ENCODE data around the gene TNFRSF18.

TNFRSF18 gene

GRCh38 chr1:1175221-1176062 lies 30.9 kb downstream of the TNFRSF18 start:
- DNase-seq = peak; percentile 53

- no peak for DNase-seq
These were observed 32.5 kb downstream of the TNFRSF18 start, which contains the start of gene TTLL10 for GRCh38 chr1:1173793-1174415. TTLL10 (plus strand) TSS chr1:1173880; CDS start chr1:1179216, 5,336 bp downstream.

- DNase-seq = no peak
These were observed 33.2 kb downstream of the TNFRSF18 start for GRCh38 chr1:1173061-1173792.

GRCh38 chr1:1171546-1172340 lies 34.6 kb downstream of the TNFRSF18 start:
- DNase-seq = no peak

DNA sequence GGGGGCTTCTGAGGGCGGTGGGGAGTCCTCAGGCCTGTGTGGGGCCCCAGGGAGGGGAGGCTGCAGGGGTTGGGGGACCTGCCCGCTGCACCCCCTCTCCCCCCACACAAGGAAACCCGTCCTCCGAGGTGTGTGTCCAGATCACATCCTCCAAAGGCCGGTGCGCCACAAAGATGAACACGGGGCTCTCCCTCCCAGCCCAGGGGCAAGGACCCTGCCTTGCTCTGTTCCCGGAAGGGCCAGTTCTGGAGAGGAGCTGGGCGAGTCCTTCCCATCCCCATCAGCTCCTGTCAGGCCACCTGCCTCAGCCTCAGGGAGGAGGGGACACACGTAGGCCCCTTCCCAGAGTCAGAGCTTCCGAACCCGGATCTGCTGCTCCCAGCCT lies 35.2 kb downstream of the TNFRSF18 start:
- no peak for DNase-seq

DNA sequence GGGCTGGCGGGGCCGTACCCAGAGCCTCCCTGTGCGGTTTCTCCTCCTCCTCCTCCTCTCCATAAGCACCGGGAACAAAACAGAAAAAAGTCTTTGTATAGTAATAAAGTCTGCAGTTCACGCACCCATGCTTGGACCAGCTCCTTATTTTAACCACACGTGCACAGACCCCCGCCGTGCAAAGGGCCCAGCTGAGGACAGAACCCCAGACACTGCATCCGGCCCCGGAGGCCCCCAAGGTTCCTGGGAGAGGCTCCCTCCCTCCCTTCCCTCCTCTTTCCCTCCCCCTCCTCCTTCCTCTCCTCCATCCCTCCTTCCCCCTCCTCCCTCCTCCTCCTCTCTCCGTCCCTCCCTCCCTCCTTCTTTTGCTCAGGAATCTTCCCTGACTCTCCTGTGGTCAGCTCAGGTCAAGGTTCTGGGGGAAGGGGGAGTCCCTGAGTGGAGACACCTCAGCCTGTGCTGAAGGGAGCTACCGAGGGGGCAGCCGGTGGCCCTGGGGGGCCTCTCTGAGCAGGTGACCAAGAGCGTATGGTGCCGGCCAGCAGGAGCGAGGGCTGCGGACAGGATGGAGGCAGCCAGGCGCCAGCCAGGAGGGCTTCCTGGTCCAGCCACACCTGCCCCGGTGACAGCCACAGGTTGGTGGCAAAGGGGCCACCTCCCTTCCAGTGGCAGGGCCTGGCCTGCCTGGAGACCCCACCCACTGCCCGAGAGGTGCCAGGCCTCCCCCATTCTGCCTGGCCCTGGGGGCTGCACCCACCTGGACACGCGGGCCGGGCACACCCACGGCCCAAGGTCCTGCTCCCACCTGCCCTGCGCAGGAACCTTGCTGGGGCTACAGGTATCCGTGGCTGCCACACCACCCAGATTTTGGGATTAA lies 35.9 kb downstream of the TNFRSF18 start:
- DNase-seq = no peak

GRCh38 chr1:1169429-1170214 lies 36.8 kb downstream of the TNFRSF18 start:
- DNase-seq = no peak

DNA sequence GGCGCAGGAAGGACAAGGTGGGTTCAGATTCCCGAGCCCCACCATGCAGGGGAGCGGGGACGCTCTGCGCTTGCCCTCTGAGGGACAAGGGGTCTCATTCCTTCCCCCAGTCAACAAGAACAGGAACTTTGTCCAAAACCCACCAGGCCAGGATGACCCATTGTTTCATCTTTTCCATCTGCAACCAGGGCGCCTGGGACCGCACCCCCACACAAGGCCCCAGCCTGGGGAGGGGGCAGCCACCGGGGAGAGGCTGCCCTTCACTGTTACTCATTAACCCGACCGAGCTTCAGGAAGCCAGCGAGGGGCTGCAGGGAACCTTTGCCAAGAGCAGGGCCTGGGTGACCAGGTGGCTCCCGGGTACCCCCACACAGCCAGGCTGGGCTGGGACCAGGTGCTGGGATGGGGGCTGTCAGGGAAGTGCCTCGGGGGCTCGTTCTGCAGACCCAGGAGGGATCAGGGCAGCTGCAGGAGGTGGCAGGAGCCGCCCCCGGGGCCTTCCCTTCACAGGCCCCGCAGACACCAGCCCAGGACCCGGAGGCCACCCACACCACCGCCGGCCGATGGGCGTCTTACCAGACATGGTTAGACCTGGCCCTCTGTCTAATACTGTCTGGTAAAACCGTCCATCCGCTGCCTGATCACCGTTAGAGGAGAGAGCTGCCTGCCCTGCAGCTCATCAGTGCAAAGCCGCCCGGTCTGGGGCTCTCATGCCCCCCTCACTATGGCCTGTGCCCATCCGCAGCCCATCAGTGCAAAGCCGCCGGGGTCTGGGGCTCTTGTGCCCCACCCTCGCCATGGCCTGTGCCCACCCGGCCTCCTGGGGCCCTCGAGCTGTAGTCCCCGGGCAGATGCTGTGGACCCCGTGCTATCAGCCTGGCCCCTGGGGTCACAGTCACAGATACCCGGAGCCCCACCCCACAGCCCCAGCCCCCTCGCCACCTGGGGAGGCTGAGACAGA lies 37.7 kb downstream of the TNFRSF18 start:
- DNase-seq = no peak

DNA sequence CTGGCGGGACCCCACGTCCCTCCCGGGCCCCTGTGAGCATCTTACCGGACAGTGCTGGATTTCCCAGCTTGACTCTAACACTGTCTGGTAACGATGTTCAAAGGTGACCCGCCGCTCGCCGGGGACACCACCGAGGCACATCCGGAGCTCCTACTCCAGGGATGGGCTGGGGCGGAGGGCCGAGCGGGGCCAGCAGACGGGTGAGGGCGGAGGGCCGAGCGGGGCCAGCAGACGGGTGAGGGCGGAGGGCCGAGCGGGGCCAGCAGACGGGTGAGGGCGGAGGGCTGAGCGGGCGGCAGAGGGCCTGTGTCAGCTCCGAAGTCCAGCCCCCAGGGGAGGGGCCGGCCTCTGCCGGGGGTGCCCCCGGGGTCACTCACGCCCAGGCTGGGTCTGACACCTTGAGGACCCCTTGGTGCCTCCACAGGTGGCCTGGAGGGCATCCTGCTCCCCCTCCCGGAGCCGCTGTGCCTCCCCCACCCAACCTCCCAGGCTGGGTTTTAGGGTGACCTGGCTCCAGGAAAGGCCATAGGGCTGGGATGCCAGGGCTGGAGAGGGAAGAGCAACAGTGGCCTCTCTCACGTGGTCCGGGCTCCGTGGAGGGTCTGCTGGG lies 38.4 kb downstream of the TNFRSF18 start:
- no peak for DNase-seq

DNA sequence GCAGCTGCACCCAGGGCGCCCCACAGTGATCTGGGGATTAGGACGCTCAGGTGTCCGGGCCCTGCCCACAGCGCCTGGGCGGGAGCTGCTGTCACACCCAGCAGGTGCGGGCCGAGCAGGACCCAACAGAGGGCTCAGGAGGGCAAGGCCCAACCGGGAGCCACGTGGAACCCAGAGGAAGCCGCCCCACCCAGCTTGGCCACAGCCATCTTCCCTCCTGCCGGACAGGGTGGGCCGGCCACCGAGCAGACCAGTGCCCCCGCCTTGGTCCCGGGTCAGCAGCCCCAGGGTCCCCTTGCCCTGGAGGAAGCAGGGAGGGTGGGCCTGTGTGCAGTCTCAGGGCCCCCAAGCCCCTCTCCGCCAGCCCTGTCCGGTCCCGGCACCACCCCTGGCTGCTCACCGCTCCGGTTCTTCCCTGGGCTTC lies 39.0 kb downstream of the TNFRSF18 start:
- no peak for DNase-seq

GRCh38 chr1:1166642-1167397 lies 39.6 kb downstream of the TNFRSF18 start:
- no peak for DNase-seq

- no peak for DNase-seq
These were observed 40.4 kb downstream of the TNFRSF18 start for GRCh38 chr1:1165900-1166421.

GRCh38 chr1:1165485-1165884 lies 40.9 kb downstream of the TNFRSF18 start:
- DNase-seq = peak; percentile 68

- DNase-seq = peak; percentile 75
These were observed 41.5 kb downstream of the TNFRSF18 start for GRCh38 chr1:1164701-1165451.

- DNase-seq = no peak
These were observed 42.1 kb downstream of the TNFRSF18 start for GRCh38 chr1:1164361-1164700.

DNA sequence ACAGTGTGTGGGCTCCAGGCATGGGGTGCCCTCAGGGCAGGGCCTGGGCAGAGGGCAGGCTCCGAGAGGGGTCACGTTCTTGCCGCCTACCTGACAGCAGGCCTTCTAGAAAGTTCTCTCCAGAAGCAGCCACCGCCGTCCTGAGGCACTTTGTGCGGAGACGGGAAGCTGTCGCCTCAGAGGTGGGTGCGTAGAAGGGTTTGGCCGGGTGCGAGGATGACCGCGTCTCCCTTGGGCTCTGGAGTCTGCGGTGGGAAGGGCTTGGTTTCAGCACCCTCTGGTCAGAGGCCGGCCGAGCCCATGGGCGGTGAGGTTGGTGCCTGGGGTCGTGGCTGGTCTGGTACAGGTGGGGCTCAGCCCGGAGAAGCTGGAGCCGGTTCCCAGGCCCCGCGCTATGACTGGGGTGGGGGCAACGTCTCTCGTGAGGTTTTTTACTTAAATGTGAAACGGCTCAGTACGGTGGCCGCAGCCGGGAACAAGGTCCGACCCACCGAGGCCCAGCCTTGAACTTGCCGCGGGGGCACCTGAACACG lies 42.8 kb downstream of the TNFRSF18 start:
- DNase-seq = no peak

All from NCI-H510A treated with DMSO at 0.1 percent for 48 hours (cell line).